Measurements from ENCODE around the gene CORO2B.

CORO2B gene

GRCh38 chr15:68576235-68576892 lies 2.4 kb upstream of the CORO2B start:
- Histone ChIP-seq H3K4me3 (ENCODE audit: low read depth in 1 of 2, low read length in 1 of 2) (no peak overlapping the region), H3K27me3 (peaks cover 100% of the 10 kb centered on the region), H3K4me1 (ENCODE audit: control insufficient read depth in 1 of 2, insufficient read depth in 1 of 2, low read depth in 1 of 2, low read length in 1 of 2) (peaks cover 19 to 26% of the 10 kb centered on the region in 2 experiments), H3K36me3 (no peaks in the 10 kb centered on the region), H3K27ac (no peak overlapping the region), H3K9me3 (no peaks in the 10 kb centered on the region)
- TF ChIP-seq, protein P1, sequence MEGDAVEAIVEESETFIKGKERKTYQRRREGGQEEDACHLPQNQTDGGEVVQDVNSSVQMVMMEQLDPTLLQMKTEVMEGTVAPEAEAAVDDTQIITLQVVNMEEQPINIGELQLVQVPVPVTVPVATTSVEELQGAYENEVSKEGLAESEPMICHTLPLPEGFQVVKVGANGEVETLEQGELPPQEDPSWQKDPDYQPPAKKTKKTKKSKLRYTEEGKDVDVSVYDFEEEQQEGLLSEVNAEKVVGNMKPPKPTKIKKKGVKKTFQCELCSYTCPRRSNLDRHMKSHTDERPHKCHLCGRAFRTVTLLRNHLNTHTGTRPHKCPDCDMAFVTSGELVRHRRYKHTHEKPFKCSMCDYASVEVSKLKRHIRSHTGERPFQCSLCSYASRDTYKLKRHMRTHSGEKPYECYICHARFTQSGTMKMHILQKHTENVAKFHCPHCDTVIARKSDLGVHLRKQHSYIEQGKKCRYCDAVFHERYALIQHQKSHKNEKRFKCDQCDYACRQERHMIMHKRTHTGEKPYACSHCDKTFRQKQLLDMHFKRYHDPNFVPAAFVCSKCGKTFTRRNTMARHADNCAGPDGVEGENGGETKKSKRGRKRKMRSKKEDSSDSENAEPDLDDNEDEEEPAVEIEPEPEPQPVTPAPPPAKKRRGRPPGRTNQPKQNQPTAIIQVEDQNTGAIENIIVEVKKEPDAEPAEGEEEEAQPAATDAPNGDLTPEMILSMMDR (IDR thresholded peaks at IDR 0.05): no peak

- Histone ChIP-seq H3K4me1 (ENCODE audit: control insufficient read depth in 1 of 2, insufficient read depth in 1 of 2, low read depth in 1 of 2, low read length in 1 of 2) (peaks cover 19 to 26% of the 10 kb centered on the region in 2 experiments), H3K9me3 (no peaks in the 10 kb centered on the region), H3K36me3 (no peaks in the 10 kb centered on the region), H3K27ac (no peak overlapping the region), H3K4me3 (ENCODE audit: low read depth in 1 of 2, low read length in 1 of 2) (peak overlapping the region; percentile 52 to 69), H3K27me3 (peaks cover 100% of the 10 kb centered on the region)
- TF ChIP-seq, protein P1 (IDR thresholded peaks at IDR 0.05): no peak
Observed at GRCh38 chr15:68578175-68578979, 416 bp upstream of the CORO2B start.

- H3K4me1 ChIP-seq (ENCODE audit: control insufficient read depth in 1 of 2, insufficient read depth in 1 of 2, low read depth in 1 of 2, low read length in 1 of 2): peaks cover 19 to 26% of the 10 kb centered on the region in 2 experiments
- H3K4me3 ChIP-seq (ENCODE audit: low read depth in 1 of 2, low read length in 1 of 2): no peak overlapping the region
- TF ChIP-seq, protein P1 (IDR thresholded peaks at IDR 0.05): no peak
- peaks cover 91% of the 10 kb centered on the region for H3K27me3 ChIP-seq
- H3K27ac ChIP-seq: no peak overlapping the region
- H3K36me3 ChIP-seq: no peaks in the 10 kb centered on the region
- H3K9me3 ChIP-seq: no peaks in the 10 kb centered on the region
Observed at GRCh38 chr15:68580026-68580882, 1.5 kb downstream of the CORO2B start.

GRCh38 chr15:68580883-68581155 lies 2.0 kb downstream of the CORO2B start:
- H3K27ac ChIP-seq: no peak overlapping the region
- peaks cover 19 to 26% of the 10 kb centered on the region in 2 experiments for H3K4me1 ChIP-seq (ENCODE audit: control insufficient read depth in 1 of 2, insufficient read depth in 1 of 2, low read depth in 1 of 2, low read length in 1 of 2)

GRCh38 chr15:68581725-68582124 lies 2.9 kb downstream of the CORO2B start:
- Histone ChIP-seq H3K36me3 (no peaks in the 10 kb centered on the region), H3K4me3 (ENCODE audit: low read depth in 1 of 2, low read length in 1 of 2) (no peak overlapping the region), H3K9me3 (no peaks in the 10 kb centered on the region), H3K4me1 (ENCODE audit: control insufficient read depth in 1 of 2, insufficient read depth in 1 of 2, low read depth in 1 of 2, low read length in 1 of 2) (peaks cover 19 to 26% of the 10 kb centered on the region in 2 experiments), H3K27me3 (peaks cover 76% of the 10 kb centered on the region), H3K27ac (no peak overlapping the region)
- TF ChIP-seq, protein P1 (IDR thresholded peaks at IDR 0.05): no peak

More at GRCh38 chr15:68580883-68581155, 2.0 kb downstream of the CORO2B start:
- H3K4me3 ChIP-seq (ENCODE audit: low read depth in 1 of 2, low read length in 1 of 2): no peak overlapping the region
- peaks cover 85% of the 10 kb centered on the region for H3K27me3 ChIP-seq
- no peaks in the 10 kb centered on the region for H3K36me3 ChIP-seq
- TF ChIP-seq, protein P1 (IDR thresholded peaks at IDR 0.05): no peak
- no peaks in the 10 kb centered on the region for H3K9me3 ChIP-seq
